ENCODE measurements around the gene TSPO.
"Not testable (repeated sequence)": the region's sequence is repeated elsewhere in the genome, so short reads cannot be mapped to it uniquely, and the experiment has no call there.

Gene TSPO

DNA sequence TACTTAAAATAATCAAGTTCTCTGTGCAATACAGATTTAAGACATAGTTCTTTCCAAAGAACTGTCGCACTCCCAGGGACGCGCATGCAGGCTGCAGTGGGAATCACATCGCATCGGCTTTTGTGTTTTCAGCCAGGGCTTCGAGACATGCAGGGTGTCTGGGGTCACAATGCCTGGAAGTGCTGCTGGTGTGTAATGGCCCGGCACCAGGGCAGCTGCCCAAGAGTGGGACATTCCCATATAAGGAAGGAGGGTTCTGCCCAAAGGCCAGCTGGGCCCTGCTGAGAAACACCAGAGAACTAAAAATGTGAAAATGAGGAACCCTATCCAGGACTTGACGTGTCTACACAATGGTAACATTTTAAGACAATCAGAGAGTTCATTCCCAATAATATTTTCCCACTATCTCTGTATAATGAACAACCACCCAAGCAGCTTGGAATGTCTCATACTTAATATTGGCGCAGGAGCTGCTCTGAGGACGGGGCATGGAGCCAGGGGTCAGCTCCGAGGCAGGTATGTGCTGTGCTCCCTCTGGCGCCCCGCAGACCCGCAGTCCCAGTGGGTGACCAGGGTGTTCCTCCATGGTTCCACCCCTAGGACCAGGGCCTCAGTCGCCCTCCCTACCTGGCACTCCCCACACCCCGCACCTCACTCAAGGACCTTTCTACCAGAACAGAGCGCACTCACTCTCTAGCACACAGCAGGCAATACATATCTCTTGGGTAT lies 19.4 kb upstream of the TSPO start:
- no peak for DNase-seq

- DNase-seq: no peak
These were observed 18.0 kb upstream of the TSPO start for GRCh38 chr22:43133401-43133800.

DNA sequence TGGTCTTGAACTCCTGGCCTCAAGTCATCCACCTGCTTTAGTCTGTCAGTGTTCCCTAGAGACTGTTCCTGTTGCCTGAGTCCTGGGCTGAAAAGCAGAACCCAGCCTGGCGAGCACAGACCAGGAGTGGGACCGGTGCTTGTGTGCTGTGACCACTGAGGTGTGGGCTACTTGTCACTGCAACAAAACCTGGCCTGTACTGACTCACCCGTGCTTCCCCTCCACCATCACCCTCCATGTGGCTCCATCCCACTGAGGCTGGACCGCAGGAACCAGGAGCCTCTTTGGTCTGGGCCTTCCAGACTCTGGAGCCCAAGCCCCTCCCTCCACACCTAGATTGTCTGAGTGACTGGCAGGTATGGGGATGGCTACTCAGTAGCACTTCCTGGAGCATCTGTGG lies 16.8 kb upstream of the TSPO start:
- no peak for DNase-seq

GRCh38 chr22:43135565-43135964 lies 15.8 kb upstream of the TSPO start:
- DNase-seq: no peak

GRCh38 chr22:43136255-43136654 lies 15.1 kb upstream of the TSPO start:
- DNase-seq: peak in 5 of 6 experiments; percentile 5 to 22 (median 12)

DNA sequence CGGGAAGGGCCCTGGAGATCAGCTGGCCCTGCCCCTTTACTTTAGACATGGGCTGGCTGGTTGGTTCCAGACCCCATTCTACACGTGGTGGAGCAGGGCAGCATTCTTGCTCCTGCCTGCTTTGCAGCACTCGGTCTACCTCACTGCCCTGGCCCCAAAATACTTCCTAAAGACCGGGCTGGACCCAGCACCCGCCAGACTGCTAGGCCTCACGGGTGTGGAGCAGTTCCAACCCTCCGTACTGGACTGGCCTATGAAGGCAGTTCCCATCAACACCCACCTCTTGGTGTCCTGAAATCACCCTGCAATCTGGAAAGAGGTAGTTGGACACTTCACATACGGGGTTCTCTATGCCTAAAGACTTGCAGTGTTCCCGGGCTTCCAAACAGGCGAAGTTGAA lies 14.6 kb upstream of the TSPO start:
- no peak for DNase-seq

- DNase-seq: peak; percentile 55 to 79 (median 71)
These were observed 8.3 kb upstream of the TSPO start, which contains the start of gene MCAT for GRCh38 chr22:43142880-43143562. MCAT (minus strand) TSS chr22:43143398; CDS start chr22:43143348, 50 bp downstream.

DNA sequence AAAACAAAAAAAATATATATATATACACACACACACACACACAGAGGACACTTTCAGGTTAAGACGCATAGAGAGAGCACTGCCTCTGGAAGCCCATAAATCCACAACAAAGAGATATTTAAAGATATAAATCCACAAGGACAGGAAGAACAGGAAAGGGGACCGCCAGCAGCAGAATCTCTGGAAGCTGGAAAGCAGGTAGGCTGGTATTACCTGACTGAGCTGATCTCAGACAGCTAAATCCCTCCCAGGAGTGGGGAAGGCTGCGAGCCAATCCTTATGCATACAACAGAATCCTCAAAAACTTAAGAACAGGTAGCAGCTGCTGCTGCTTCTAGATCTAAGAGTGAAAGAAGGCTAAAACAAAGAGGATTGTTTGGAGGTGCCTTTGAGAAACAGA lies 6.4 kb upstream of the TSPO start:
- no peak for DNase-seq

GRCh38 chr22:43145371-43145770 lies 6.0 kb upstream of the TSPO start:
- DNase-seq: not testable (repeated sequence)

GRCh38 chr22:43146332-43146731 lies 5.0 kb upstream of the TSPO start:
- DNase-seq: not testable (repeated sequence)

- DNase-seq: no peak
These were observed 3.5 kb upstream of the TSPO start for GRCh38 chr22:43147821-43148220.

- no peak for DNase-seq
These were observed 2.8 kb upstream of the TSPO start for GRCh38 chr22:43148581-43148980.

DNA sequence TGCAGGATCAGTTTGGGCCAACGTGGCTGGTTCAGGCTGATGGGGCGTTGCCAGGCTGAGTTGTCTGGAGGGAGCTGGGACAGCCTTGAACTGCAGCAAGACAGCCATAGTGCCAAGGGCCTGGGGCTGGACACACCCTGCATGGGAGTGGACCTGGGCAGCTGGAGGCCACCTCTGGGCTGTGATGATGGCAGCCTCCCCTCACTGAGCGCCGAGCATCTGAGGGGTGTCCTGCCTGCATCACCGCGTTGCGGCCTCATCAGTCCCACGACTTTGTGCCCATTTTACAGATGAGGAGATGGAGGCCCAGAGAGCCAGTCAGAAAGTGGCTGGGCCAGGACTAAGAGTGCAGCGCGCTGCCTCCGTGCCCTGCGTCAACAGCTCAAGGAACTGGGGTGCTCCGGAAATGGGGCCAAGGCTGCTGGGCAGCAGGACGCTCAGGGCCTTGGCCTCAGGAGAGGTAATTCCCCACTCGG lies 590 bp upstream of the TSPO start:
- DNase-seq: no peak

DNA sequence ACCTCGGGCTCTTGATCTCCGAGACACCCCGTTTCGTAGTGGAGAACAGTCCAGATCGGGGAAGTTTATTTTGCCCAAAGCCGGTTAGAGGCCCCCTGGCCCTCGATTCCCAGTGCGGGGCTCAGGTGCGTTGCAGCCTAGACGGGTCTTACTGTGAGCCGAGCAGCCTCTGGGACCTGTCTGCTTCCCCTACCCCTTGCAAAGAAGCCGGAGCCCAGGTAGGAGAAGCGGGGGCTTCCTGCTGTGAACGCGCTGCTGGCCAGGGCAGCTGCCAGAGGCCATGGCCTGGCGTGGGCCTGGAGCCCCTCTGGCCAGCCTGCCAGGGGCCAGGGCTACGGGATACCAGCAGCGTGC lies 621 bp downstream of the TSPO start:
- DNase-seq: peak in 5 of 6 experiments; percentile 22 to 74 (median 57)

DNA sequence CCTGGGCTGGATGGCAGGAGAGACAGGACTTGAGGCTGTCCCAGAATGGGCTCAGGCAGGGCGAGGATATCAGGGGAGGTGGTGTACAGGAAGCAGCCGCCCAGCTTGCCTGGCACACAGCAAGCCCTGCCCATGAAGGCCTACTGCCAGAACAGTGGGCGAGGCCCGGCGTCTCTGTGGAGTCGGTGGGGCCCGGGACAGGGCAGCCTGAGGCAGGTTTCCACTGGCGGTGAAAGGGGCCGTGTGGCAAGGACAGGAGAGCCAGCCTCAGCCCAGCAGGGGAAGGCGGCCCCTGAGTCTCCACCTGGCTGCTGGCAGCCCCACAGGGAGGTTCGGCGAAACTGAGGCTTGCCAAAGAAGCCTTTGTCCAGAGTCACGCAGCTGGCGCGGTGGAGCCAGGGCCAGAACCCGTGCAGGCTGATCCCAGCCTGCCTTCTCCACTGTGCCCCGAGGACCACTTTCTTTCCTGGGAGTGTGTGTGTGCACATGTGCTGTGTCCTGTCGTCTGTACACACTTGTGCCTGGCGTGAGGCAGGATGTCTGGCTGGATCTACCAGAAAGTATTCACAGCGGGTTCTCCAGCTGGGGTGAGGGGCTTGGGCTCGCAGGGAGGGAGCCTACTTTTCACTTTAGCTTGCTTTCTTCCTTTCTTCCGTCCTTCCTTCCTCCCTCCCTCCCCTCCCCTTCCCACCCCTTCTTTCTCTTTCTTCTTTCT lies 1.2 kb downstream of the TSPO start:
- peak; percentile 41 to 74 (median 56) for DNase-seq

DNA sequence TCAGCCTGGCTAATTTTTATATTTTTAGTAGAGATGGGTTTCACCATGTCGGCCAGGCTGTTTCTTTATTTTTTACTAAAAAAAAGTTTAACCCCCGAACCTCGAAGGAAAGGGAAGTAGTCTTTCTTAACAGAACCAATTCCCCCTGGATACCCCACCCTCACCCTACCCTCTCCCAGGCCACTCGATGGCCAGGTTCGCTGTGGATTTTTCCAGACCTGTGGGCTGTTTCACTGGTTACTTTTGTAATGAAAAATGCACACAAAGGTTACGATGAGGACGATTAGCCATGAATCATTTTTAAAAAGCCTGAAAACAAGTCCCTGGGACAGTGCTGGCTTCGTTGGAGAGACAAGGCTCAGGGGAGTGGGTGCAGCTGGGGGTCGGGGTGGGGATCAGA lies 2.5 kb downstream of the TSPO start:
- DNase-seq: no peak

DNA sequence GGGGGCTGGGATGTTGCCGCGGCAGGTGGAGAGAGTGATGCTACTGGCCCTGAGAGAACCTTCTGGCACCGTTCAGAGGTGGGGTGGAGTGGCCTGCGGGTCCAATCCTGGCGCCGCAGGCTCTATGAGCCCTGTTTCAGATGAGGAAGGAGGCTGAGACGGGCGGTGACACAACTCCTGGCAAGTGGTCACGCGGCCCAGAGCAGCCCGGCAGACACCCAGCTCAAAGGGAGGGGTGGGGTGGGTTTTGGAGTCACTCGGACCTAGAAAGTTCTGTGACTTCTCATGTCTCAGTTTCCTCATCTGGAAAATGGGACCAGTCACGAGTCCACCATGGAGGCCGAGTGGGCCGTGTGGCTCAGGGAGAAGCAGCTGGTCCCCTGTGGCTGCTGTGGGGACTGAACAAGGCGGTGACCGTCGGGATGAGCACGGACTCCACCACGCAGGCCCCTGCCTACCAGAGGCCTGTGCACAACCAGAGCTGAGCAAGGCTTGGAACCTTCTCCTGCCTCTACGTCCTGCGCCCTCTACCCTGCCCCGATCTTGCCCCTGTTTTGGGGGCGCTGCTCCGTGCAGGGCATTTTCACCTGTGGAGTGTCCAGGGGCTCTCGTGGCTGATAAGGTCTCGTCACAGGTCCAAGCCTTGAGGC lies 3.7 kb downstream of the TSPO start:
- DNase-seq: no peak

DNA sequence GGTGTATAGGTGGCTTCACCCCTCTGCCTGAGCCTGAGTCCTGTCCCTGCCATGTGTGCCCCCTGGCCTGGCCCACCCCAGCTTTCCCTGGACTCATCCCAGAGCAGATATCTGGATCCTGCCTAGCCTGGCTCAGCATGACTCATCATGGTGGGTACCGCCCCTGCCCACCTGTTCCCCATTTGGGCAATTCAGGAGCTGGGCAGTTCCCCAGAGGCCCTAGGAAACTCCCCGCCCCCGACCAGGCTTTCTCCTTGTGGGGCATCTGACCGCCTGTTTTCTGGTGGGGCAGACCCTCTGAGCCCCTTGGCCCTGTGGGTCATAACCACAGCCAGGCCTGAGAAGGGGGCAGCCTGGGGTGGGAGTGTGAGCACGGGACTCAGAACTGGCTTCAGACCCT lies 4.4 kb downstream of the TSPO start:
- DNase-seq: no peak

GRCh38 chr22:43156413-43156812 lies 5.1 kb downstream of the TSPO start:
- DNase-seq: no peak

GRCh38 chr22:43157874-43158546 lies 6.7 kb downstream of the TSPO start:
- no peak for DNase-seq

DNA sequence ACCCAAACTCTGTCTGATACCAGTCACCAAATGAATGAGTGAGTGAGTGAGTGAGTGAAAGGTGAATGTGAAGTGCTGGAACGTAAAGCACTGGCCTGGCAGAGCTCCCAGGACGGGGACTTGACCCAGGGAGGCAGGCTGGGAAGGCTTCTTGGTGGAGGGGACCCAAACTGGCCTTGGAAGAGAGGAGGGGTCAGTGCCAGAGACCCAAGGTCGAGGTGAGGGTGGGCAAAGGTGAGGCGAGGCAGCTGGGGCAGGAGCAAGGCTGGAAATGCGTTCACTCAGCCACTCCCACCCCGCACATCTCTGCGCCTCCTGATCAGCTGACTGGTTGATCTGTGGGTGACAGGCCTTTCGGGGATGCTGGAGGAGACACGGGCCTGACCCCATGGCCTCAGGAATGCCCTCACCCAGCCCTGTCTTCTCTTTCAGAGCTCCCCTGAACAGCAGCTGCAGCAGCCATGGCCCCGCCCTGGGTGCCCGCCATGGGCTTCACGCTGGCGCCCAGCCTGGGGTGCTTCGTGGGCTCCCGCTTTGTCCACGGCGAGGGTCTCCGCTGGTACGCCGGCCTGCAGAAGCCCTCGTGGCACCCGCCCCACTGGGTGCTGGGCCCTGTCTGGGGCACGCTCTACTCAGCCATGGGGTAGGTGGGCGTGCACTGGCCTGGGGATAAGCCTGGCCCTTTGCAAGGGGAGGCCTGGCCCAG lies 7.6 kb downstream of the TSPO start:
- no peak for DNase-seq

All from stimulated activated naive CD4-positive, alpha-beta T cell (primary cell).